ENCODE data around the gene EIF3A.
A peak's percentile ranks its signal among the peaks of the same experiment; 100 is the strongest.
"Not testable (repeated sequence)": the region's sequence is repeated elsewhere in the genome, so short reads cannot be mapped to it uniquely, and the experiment has no call there.

Gene EIF3A, protein sequence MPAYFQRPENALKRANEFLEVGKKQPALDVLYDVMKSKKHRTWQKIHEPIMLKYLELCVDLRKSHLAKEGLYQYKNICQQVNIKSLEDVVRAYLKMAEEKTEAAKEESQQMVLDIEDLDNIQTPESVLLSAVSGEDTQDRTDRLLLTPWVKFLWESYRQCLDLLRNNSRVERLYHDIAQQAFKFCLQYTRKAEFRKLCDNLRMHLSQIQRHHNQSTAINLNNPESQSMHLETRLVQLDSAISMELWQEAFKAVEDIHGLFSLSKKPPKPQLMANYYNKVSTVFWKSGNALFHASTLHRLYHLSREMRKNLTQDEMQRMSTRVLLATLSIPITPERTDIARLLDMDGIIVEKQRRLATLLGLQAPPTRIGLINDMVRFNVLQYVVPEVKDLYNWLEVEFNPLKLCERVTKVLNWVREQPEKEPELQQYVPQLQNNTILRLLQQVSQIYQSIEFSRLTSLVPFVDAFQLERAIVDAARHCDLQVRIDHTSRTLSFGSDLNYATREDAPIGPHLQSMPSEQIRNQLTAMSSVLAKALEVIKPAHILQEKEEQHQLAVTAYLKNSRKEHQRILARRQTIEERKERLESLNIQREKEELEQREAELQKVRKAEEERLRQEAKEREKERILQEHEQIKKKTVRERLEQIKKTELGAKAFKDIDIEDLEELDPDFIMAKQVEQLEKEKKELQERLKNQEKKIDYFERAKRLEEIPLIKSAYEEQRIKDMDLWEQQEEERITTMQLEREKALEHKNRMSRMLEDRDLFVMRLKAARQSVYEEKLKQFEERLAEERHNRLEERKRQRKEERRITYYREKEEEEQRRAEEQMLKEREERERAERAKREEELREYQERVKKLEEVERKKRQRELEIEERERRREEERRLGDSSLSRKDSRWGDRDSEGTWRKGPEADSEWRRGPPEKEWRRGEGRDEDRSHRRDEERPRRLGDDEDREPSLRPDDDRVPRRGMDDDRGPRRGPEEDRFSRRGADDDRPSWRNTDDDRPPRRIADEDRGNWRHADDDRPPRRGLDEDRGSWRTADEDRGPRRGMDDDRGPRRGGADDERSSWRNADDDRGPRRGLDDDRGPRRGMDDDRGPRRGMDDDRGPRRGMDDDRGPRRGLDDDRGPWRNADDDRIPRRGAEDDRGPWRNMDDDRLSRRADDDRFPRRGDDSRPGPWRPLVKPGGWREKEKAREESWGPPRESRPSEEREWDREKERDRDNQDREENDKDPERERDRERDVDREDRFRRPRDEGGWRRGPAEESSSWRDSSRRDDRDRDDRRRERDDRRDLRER (N-terminal part only)

DNA sequence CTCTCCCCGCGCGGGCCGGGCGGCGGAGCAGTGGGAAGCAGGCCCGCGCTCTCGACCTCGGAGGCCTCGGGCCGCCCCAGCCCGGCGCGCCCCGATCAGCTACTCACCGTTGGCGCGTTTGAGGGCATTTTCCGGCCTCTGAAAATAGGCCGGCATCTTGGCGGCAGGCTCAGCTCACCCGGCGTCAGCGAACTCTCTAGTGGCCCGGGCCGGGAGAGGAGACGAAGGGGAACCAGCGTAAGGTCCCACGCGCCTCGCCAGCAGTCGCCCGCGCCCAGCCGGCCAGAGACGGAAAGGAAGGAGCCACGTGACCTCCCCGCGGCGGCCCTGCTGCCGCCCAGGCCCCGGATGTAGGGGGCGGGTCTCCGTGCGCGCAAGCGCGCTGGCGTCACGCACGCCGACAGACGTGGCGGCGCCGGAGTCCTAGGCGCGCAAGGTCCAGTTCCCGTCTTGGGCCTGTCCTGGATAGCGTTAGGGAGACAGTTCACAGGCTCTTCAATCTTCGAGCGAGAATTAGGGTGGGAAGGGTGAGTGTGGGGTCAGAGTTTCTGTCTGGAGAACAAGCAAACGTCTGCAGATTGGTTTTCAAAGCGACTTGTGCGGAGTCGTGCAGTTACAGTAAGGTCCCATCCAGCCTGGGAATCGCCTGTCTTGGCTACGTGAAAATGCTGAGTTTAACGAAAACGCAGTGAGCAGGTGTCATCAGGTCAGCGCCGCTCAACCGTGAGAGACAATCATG lies at the start of gene EIF3A:
Gene EIF3A (minus strand): TSS at position 297 of the 739 bp plus-strand sequence. CDS start 141 bp downstream, at position 156.
- peak; percentile 89 for DNase-seq

DNA sequence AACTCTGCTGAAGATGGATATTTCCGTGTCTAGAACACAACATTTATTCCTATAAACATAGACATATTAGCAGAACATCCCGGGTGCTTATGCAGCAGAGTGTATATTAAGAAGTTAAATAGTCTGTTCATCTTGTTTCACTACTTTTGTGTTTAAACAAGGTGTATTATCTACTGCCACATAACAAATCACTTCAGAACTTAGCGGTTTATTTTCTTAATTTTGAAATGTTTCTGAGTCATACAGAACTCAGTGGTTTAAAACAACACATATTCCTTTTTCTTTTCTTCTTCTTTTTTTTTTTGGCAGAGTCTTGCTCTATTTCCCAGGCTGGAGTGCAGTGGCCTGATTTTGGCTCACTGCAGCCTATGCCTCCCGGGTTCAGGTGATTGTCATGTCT lies 49.1 kb upstream of the EIF3A start:
- no peak for DNase-seq

DNA sequence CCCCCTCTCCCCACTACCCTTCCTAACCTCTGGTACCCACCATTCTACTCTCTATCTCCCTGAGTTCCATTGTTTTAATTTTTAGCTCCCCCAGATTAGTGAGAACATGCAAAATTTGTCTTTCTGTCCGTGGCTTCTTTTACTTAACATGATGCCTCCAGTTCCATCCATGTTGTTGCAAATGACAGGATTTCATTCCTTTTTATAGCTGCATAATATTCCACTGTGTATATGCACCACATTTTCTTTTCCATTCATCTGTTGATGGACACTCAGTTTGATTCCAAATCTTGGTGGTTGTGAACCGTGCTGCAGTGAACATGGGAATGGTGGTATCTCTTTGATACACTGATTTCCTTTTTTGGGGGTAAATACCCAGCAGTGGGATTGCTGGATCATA lies 45.3 kb upstream of the EIF3A start:
- DNase-seq: no peak

- DNase-seq: no peak
Observed at GRCh38 chr10:119120875-119121274, 40.3 kb upstream of the EIF3A start.

- peak; percentile 26 for DNase-seq
Observed at GRCh38 chr10:119120413-119120867, 39.8 kb upstream of the EIF3A start.

- DNase-seq: no peak
Observed at GRCh38 chr10:119119400-119119799, 38.8 kb upstream of the EIF3A start.

- DNase-seq: no peak
Observed at GRCh38 chr10:119118231-119118630, 37.6 kb upstream of the EIF3A start.

- DNase-seq: no peak
Observed at GRCh38 chr10:119116326-119116951, 35.8 kb upstream of the EIF3A start.

GRCh38 chr10:119115926-119116325 lies 35.3 kb upstream of the EIF3A start:
- no peak for DNase-seq

- DNase-seq: peak; percentile 74
Observed at GRCh38 chr10:119113751-119114732, 33.4 kb upstream of the EIF3A start.

DNA sequence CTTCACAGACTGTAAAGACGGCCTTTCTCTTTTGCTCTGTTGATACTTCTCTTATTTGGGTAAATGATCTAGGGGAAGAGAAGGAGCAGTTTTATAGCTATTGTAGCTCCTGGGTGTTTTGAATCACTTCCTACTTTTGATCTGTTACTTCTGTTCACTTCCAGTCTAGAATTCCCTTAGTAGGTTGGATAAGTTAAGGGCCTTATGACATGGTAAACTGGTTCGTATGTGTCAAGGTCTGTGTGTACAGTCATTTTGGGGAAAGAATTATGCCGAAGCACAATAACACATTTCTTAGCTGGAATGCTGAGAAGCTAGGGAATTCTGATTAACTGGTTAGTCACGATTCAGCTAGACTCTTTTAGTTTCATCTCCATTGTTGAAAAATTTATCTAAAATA lies 31.4 kb upstream of the EIF3A start:
- peak; percentile 33 for DNase-seq

GRCh38 chr10:119107771-119108170 lies 27.2 kb upstream of the EIF3A start:
- not testable (repeated sequence) for DNase-seq

GRCh38 chr10:119107106-119107505 lies 26.5 kb upstream of the EIF3A start:
- DNase-seq: not testable (repeated sequence)

DNA sequence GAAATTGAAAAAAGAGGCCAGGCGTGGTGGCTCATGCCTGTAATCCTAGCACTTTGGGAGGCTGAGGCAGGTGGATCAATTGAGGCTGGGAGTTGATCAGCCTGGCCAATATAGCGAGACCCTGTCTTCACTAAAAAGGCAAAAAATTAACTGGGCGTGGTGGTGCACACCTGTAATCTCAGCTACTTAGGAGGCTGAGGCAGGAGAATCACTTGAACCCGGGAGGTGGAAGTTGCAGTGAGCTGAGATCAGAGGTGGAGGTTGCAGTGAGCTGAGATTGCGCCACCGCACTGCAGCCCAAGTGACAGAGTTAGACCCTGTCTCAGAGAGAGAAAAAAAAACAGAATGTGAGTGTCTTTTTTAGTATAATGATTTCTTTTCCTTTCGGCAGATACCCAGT lies 25.3 kb upstream of the EIF3A start:
- not testable (repeated sequence) for DNase-seq

- DNase-seq: no peak
Observed at GRCh38 chr10:119105155-119105554, 24.5 kb upstream of the EIF3A start.

GRCh38 chr10:119104654-119105015 lies 24.0 kb upstream of the EIF3A start:
- DNase-seq: no peak

GRCh38 chr10:119103903-119104653 lies 23.5 kb upstream of the EIF3A start, which contains the start of gene DENND10:
Gene DENND10, plus strand, starts transcription at chr10:119104113. Its CDS starts 30 bp downstream, at chr10:119104143.
- peak; percentile 75 for DNase-seq

- DNase-seq: no peak
Observed at GRCh38 chr10:119103241-119103902, 22.8 kb upstream of the EIF3A start.

All from fibroblast of upper back skin (primary cell).